GM21528 (cell line): ENCODE results near the gene ARHGAP44.

Experiments
- ATAC-seq: cut with Tn5 transposase; IDR thresholded peaks from one replicate; pipeline ENCODE4 v1.9.1; 2021; ENCODE audit warnings: mild to moderate bottlenecking, moderate library complexity; ENCODE audit not compliant: unreplicated experiment, low FRiP score

The ARHGAP44 gene

DNA sequence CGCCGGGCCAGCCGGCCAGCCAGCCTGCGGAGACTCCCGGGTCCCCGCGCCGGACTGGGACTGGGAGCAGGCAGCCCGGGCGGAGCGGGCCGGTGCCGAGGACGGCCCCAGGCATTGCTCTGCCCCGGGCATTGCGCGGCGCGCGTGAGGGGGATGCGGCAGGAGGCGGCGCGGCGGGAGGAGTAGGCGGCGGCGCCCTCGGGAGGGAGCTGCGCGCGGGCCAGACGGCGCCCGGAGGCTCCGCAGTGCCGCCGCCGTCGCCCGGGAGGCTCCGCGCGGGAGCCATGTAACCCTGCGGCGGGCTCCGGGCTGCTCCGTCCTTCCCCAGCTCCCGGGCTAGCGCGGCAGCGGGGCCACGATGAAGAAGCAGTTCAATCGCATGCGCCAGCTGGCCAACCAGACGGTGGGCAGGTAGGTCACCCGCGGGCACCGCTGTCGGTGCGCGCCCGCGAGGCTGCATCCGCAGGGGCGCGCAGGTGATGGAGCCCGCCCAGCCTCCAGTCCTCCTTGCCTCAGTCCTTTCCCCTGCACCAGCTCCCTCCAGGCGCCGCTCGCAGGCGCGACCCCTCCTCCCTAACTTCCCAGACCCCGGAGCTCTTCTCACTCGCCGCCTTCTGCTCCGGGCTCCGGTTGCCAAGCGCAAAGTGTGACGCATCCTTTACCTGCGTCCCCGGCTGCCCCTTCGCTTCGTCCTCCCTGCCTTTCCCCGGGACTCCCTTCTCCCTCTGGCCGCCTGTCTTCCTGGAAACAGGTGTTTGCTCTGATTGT, at the start of gene ARHGAP44:
TSS of gene ARHGAP44 (plus strand) at position 18 of the 768 bp plus-strand sequence. CDS start at position 359, 341 bp downstream.
- ATAC-seq: peak; percentile 91

- no peak for ATAC-seq
These were observed 49.8 kb upstream of the ARHGAP44 start for GRCh38 chr17:12739500-12739899.

DNA sequence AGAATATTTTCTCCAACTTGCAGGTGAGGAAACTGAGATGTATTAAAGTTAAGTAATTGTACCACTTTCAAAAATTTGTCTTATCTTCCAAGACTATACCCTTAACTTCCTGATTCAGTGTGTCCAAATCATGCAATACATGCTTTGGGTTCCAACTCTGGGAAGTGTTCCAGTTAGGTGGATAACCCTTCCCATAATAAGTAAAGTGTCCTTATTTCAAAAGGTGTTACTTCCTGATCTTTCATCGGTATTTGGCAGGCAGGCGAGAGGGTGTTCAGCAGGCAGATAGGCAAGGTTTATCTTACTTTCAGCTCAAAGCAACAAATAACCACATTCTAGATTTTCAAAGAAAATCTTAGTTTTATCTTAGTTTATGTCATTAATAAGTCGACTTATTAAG, 46.3 kb upstream of the ARHGAP44 start:
- ATAC-seq: no peak

DNA sequence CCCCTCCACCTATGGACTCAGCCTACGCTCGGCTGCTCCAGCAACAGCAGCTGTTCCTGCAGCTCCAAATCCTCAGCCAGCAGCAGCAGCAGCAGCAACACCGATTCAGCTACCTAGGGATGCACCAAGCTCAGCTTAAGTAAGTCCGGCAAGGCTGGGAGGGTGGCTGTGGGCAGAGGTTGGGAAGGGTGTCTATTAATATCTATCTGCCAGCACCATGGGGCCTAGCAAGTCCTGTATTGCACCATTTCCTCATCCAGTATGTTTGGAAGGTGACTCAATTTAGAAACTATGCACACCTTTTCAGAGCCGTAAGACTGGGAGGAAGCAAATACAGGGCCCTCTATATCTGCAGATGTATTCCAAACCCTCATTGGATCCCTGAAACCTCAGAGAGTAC, 45.0 kb upstream of the ARHGAP44 start:
- no peak for ATAC-seq

- ATAC-seq: no peak
These were observed 44.5 kb upstream of the ARHGAP44 start for GRCh38 chr17:12744786-12745185.

GRCh38 chr17:12745486-12745885, 43.8 kb upstream of the ARHGAP44 start:
- ATAC-seq: no peak

DNA sequence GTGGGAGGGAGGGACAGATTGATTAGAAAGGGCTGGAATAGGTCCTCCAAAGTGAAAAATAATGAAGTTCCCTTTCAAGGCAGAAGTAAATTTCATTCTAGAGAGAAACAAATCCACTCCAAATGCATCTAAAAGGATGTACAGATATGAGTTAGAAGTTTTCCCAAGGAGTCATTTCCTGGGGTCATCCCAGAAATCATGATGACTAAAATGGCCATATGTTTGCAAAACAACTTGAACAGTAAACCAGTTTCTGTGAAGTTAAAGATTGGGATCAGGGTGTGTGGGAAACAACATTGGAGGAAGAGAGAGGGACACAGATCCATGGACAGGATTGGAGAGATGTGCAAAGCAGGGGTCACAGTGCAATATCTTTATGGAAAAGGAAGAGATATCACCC, 32.5 kb upstream of the ARHGAP44 start:
- ATAC-seq: no peak

GRCh38 chr17:12759090-12759489, 30.2 kb upstream of the ARHGAP44 start:
- no peak for ATAC-seq

DNA sequence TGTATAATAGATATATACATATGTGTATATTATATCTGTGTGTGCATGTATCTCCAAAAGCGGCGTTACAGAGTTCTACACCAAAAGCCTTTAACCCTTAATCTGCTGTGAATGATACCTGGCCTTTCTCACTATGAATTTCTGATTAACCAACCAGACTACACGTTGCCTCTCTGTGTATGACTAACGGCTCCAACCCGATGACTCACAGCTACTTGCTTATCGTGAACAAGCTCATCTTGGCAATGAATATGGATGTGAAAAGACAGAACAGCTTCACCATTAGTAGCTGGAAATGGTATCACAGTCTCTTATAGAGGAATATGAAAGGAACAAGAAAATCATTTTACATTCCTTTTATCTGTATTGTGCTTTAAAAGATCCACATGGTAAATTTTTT, 23.8 kb upstream of the ARHGAP44 start:
- ATAC-seq: no peak

DNA sequence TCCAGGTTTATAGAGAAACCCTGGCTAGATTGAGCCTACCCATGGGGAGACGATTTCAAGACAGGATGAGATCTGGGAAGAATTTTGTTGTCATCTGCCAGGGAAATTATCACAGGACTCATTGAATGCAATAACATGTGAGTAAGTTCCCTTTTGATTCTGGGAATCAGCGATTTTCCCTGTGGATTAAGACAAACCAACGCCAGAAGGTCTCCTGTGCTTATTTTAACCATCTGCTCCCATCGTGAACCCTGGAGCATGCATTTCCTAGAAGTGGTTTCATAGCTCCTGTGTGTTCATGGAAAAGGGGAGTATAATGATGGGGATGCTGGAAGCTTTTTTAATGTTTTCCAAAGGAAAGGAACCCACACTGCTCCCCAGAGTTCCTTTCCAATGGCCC, 21.0 kb upstream of the ARHGAP44 start:
- ATAC-seq: no peak

DNA sequence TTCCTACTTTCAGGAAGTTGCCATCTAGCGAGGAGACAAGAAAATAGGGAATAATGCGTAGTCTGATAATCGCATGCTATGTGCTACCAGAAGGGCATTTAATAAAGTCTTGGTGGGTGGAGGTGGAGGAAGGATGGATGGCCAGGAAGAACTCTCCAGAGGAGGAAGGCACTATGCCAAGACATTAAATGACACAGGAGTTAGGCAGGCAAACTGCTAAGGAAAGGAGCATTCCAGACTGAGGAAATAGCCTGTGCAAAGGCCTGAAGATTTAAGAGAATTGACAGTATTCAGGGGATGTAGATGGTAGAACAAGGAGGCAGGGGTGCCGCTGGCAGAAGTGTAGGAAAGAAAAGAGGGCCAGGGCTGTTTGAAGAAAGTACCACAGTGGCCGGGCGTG, 19.3 kb upstream of the ARHGAP44 start:
- ATAC-seq: no peak

GRCh38 chr17:12773153-12773552, 16.1 kb upstream of the ARHGAP44 start:
- no peak for ATAC-seq

DNA sequence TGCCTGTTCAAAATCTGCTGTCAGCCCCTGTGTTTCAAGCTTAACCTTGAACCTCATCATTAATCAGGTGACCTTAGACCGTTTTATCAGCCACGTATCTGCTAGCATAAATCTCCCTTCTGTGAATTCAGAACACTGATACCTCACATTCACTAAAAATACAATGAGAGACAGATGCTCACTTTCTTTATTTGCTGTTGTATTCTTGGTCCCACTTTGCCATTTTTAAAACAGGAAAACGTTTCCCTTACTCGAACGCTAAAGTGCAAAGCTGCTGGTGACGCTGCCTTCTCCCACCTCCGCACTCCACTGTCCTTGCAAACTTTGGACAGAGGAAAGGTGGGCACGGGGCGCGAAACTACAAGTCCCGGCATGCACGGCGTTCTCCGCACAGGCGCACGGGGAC, 220 bp upstream of the ARHGAP44 start:
- ATAC-seq: peak; percentile 93

DNA sequence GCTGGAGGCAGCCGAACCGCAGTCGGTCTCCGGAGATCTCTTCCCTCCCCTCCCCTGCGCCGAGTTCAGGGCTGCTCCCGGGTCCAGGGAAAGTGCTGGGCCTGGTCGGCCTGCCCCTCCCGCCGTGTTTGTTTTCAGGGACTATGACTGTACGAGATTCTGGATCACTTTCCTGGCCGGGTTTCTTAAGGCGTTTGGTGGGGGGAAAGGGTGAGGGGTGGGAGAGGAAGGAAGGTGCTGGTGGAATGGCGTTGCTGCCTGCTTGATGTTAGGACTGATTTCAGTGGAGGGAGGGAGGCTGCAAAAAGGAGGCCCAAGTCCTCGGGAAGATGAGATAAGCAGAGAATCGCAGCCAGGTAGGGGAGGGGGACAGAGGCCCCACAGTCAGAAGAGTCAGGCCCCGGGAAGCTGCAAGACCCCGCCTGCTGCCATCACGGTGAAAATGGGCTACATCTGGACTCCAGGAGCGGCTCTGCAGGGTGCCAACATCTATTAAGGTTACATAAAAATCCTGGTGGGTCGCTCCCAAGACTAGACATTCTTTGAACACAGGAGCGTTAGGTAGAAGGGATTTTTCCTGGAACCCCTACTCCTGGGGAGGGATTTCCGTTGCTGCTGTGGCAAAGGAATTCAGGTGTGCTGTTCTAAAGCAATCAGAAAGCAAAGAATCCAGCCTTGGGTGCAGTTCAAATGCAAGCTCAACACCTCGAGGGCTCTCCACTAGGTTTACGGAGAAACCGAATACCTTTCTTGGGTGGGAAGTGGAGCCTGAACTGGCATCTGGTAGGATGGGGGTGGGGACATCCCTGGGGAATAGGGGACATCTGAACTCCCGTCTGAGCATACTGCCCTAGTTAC, 1.2 kb downstream of the ARHGAP44 start:
- ATAC-seq: no peak

GRCh38 chr17:12794919-12795532, 5.7 kb downstream of the ARHGAP44 start:
- ATAC-seq: no peak

- ATAC-seq: no peak
These were observed 11.6 kb downstream of the ARHGAP44 start for GRCh38 chr17:12800855-12801365.

DNA sequence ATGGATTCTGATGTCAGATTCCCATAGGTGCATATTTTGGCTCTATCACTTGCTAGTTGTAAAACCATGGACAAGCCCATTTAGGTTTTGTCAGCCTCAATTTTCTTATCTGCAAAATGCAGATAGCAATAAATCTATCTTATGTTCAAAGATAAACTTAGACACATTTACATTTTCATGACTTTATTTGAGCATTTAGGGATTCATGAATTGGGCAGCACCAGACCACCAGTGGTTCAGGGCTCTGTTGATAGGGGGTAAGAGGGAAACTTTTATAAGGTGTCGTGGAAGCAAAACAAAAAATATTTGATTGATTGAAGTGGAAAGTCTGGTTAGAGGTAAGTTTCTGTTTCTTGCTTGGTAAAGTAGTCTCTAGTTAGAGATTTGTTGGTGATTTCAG, 17.3 kb downstream of the ARHGAP44 start:
- ATAC-seq: no peak

GRCh38 chr17:12808723-12809122, 19.4 kb downstream of the ARHGAP44 start:
- no peak for ATAC-seq

GRCh38 chr17:12812877-12813276, 23.6 kb downstream of the ARHGAP44 start:
- ATAC-seq: no peak

- ATAC-seq: no peak
These were observed 24.4 kb downstream of the ARHGAP44 start for GRCh38 chr17:12813664-12814063.

DNA sequence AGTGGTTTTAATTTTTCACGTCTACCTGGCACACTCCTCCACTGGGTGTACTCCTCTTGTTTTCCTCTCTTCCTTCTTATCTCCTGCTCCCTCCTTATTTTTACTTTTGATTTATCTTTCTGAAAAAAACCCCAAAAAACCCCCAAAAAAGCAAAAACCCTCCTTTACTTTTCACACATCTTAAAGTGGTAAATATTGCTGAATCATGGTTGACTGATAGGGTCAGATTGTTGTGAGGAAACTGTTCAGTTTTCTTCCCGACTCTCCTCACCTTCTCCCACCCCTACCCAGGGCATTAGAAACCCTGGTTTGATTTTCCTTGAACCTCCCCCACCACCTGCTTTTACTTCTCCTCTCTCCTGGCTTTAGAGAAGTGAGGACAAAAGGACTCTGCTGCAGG, 25.4 kb downstream of the ARHGAP44 start:
- ATAC-seq: no peak
